CD14-positive monocyte (primary cell): ENCODE results near the gene NLRC5. TPM values are rescaled to one million over a fixed set of nuclear protein-coding genes. Genes with fewer than 3 reads are reported as not detected.

Experiments
- DNase-seq, 3 donors: peaks; one replicate each; pipeline ENCODE4 v3.0.0-alpha.2; 2011 to 2022
- H2AFZ ChIP-seq: 2 replicates; pipeline ENCODE4 v1.6.0; 2012; ENCODE audit warnings: mild to moderate bottlenecking, low read depth, low read length, inconsistent platforms; ENCODE audit not compliant: insufficient read depth, poor library complexity, severe bottlenecking
- H3K27ac ChIP-seq, 2 donors: 1 replicate in 1 of 2; 2 replicates in 1 of 2; pipeline ENCODE4 v1.5.1; 2012 to 2013; ENCODE audit warnings: low read length in 2 of 2, control low read depth in 1 of 2, inconsistent platforms in 1 of 2, low read depth in 1 of 2, mild to moderate bottlenecking in 1 of 2
- H3K27me3 ChIP-seq, 2 donors: one replicate each; pipeline versions ENCODE4 v1.6.0 to v1.6.1; 2011 to 2013; ENCODE audit warnings: low read length in 2 of 2; ENCODE audit not compliant: control insufficient read depth in 2 of 2, insufficient read depth in 2 of 2
- H3K36me3 ChIP-seq, 2 donors: replicated peaks in 1 of 2; 1 replicate in 1 of 2; 2 replicates in 1 of 2; pipeline versions ENCODE4 v1.5.1 to v1.6.1; 2012 to 2013; ENCODE audit warnings: low read length in 2 of 2, control low read depth in 1 of 2, inconsistent platforms in 1 of 2, mild to moderate bottlenecking in 1 of 2; ENCODE audit not compliant: insufficient read depth in 2 of 2, control insufficient read depth in 1 of 2
- H3K4me1 ChIP-seq, 2 donors: 1 replicate in 1 of 2; 2 replicates in 1 of 2; pipeline versions ENCODE4 v1.5.1 to v1.6.1; 2012 to 2013; ENCODE audit warnings: low read length in 2 of 2, control low read depth in 1 of 2, inconsistent platforms in 1 of 2, mild to moderate bottlenecking in 1 of 2, moderate library complexity in 1 of 2; ENCODE audit not compliant: insufficient read depth in 2 of 2, control insufficient read depth in 1 of 2
- H3K4me2 ChIP-seq: replicated peaks from 2 replicates; pipeline ENCODE3; 2012; ENCODE audit warnings: low read length, moderate library complexity, mild to moderate bottlenecking; ENCODE audit not compliant: poor library complexity, severe bottlenecking; ENCODE audit errors: extremely low read depth
- H3K4me3 ChIP-seq, 3 experiments: fragments of 200-600 bp in 1 of 3; sonication (generic) in 1 of 3; replicated peaks in 1 of 3; 1 replicate in 2 of 3; 2 replicates in 1 of 3; pipeline ENCODE4 v1.5.1; 2011 to 2013; ENCODE audit warnings: low read length in 3 of 3, mild to moderate bottlenecking in 3 of 3, control low read depth in 2 of 3, low read depth in 2 of 3, inconsistent platforms in 1 of 3, moderate library complexity in 1 of 3
- H3K79me2 ChIP-seq: 2 replicates; pipeline ENCODE4 v1.6.0; 2012; ENCODE audit warnings: mild to moderate bottlenecking, control low read depth, inconsistent platforms, low read length, moderate library complexity; ENCODE audit not compliant: insufficient read depth
- H3K9ac ChIP-seq: 2 replicates; pipeline ENCODE4 v1.6.0; 2017; ENCODE audit warnings: low read length, mild to moderate bottlenecking; ENCODE audit not compliant: insufficient read depth, poor library complexity, severe bottlenecking
- H3K9me3 ChIP-seq, 2 donors: replicated peaks in 1 of 2; 1 replicate in 1 of 2; 2 replicates in 1 of 2; pipeline versions ENCODE4 v1.5.1 to v1.6.1; 2012 to 2013; ENCODE audit warnings: low read length in 2 of 2, control low read depth in 1 of 2; ENCODE audit not compliant: control insufficient read depth in 1 of 2, insufficient read depth in 1 of 2
- H4K20me1 ChIP-seq: 2 replicates; pipeline ENCODE4 v1.6.0; 2012; ENCODE audit warnings: mild to moderate bottlenecking, low read length, control low read depth, moderate library complexity; ENCODE audit not compliant: insufficient read depth
- H3K27ac Mint-ChIP-seq, 7 donors: one replicate each; pipeline ENCODE4 v1.8.0; 2020; ENCODE audit warnings: mild to moderate bottlenecking in 7 of 7, mixed read lengths in 7 of 7, moderate library complexity in 6 of 7, inconsistent platforms in 2 of 7
- H3K27me3 Mint-ChIP-seq, 3 donors: one replicate each; pipeline ENCODE4 v1.8.0; 2021 to 2022; ENCODE audit warnings: low read depth in 3 of 3, mild to moderate bottlenecking in 3 of 3, mixed read lengths in 3 of 3, moderate library complexity in 3 of 3, inconsistent platforms in 1 of 3
- H3K36me3 Mint-ChIP-seq, 2 donors: one replicate each; pipeline ENCODE4 v1.8.0; 2020; ENCODE audit warnings: mixed read lengths in 2 of 2, inconsistent platforms in 1 of 2, mild to moderate bottlenecking in 1 of 2
- H3K4me1 Mint-ChIP-seq: one replicate; pipeline ENCODE4 v1.8.0; 2020; ENCODE audit warnings: mild to moderate bottlenecking, mixed read lengths
- H3K4me3 Mint-ChIP-seq, 2 donors: one replicate each; pipeline ENCODE4 v1.8.0; 2020; ENCODE audit warnings: mild to moderate bottlenecking in 2 of 2, mixed read lengths in 2 of 2, moderate library complexity in 1 of 2
- H3K9me3 Mint-ChIP-seq, 7 donors: one replicate each; pipeline ENCODE4 v1.8.0; 2020 to 2022; ENCODE audit warnings: mixed read lengths in 7 of 7, mild to moderate bottlenecking in 6 of 7, moderate library complexity in 6 of 7, inconsistent platforms in 2 of 7
- WGBS: methylation state at CpG from one replicate; pipeline ENCODE4 v1.1.5; 2013; ENCODE audit warnings: missing lambda C conversion rate; ENCODE audit not compliant: insufficient coverage; 5-methylcytosine and 5-hydroxymethylcytosine counted together
- intact Hi-C, 2 donors: fragments of 100-400 bp; cut with micrococcal nuclease; formaldehyde crosslinking; loops; one replicate each; pipeline versions ENCODE4 v1.15.0 to v1.15.1; 2023
- polyA plus RNA-seq, 3 donors: library from polyadenylated mRNA; depleted of rRNA in 1 of 3; unstranded in 2 of 3; stranded (reverse) in 1 of 3; fragments of 300-500 nt in 2 of 3; fragments of >200 nt in 1 of 3; fragmentation: Illumina TruSeq in 2 of 3; gene quantifications; 1 replicate in 2 of 3; 2 replicates in 1 of 3; pipeline ENCODE4 v1.2.3, GENCODE V29; 2012 to 2021
- TF ChIP-seq, protein P1 (sequence below): fragments of 200-600 bp; IDR thresholded peaks from one replicate; pipeline ENCODE4 v1.8.0; 2022; ENCODE audit warnings: antibody characterized with exemption, mild to moderate bottlenecking

Gene NLRC5
- polyA plus RNA-seq, 3 donors: 10.3 to 171 (median 21.6) TPM

DNA sequence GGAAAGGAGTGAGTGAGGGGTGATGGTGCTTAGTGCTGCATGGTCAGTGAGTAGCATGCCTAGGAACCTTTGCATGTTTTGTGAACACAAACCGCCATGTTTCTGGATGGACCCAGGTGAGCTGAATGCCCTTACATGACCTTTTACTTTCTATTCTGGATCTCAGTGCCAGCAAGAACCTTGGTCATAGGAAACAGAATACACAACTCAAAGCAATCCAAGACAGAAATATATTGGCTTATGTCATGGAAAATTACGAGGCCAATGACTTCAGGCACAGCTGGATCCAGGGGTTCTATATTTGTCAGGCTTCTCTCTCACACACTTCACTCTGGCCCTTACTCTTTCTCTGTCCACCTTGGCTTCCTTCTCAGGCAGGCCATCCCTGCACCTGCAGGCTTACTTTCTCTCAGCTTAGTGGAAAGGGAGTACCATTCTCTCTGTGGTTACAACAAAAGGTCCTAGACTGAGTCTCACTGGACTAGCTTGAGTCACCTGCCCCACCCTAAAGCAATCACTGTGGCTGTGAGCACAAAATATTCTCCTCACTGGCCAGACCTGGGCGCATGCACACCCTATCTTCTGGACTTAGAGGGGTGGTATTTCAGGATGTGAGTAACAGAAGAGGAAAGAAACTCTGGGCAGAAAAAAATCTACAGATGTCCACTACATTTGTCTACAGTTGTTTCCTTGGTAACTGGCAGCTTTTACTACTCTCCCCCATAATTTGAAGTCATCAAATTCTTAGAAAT is 82.7 kb downstream of the NLRC5 start:
- peaks cover 48 to 74% of the 10 kb centered on the region in 2 donors for H3K36me3 ChIP-seq
- Mint-ChIP-seq H3K9me3 (peaks cover 0 to 3% (median 0%) of the 10 kb centered on the region in 7 donors), H3K4me1 (peaks cover 50% of the 10 kb centered on the region), H3K27me3 (no peaks in the 10 kb centered on the region), H3K4me3 (no peak overlapping the region), H3K36me3 (peaks cover 63 to 68% of the 10 kb centered on the region in 2 donors), H3K27ac (peak overlapping the region in 6 of 7 donors; percentile 12 to 87 (median 80))
- TF ChIP-seq, protein P1, sequence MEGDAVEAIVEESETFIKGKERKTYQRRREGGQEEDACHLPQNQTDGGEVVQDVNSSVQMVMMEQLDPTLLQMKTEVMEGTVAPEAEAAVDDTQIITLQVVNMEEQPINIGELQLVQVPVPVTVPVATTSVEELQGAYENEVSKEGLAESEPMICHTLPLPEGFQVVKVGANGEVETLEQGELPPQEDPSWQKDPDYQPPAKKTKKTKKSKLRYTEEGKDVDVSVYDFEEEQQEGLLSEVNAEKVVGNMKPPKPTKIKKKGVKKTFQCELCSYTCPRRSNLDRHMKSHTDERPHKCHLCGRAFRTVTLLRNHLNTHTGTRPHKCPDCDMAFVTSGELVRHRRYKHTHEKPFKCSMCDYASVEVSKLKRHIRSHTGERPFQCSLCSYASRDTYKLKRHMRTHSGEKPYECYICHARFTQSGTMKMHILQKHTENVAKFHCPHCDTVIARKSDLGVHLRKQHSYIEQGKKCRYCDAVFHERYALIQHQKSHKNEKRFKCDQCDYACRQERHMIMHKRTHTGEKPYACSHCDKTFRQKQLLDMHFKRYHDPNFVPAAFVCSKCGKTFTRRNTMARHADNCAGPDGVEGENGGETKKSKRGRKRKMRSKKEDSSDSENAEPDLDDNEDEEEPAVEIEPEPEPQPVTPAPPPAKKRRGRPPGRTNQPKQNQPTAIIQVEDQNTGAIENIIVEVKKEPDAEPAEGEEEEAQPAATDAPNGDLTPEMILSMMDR: no peak
- H4K20me1 ChIP-seq: peaks cover 5% of the 10 kb centered on the region
- H3K9me3 ChIP-seq: no peaks in the 10 kb centered on the region
- no peaks in the 10 kb centered on the region for H3K27me3 ChIP-seq
- peaks cover 75% of the 10 kb centered on the region for H3K79me2 ChIP-seq
- H3K9ac ChIP-seq: no peak overlapping the region
- no peak overlapping the region for H2AFZ ChIP-seq
- peaks cover 47 to 52% of the 10 kb centered on the region in 2 donors for H3K4me1 ChIP-seq
- H3K4me2 ChIP-seq: no peak overlapping the region
- intact Hi-C loops: no loop called here
- 100% methylated on average over 1 of the region's 3 CpGs for WGBS
- H3K27ac ChIP-seq: peak overlapping the region in 1 of 2 donors; percentile 84
- no peak overlapping the region for H3K4me3 ChIP-seq
- no peak for DNase-seq

DNA sequence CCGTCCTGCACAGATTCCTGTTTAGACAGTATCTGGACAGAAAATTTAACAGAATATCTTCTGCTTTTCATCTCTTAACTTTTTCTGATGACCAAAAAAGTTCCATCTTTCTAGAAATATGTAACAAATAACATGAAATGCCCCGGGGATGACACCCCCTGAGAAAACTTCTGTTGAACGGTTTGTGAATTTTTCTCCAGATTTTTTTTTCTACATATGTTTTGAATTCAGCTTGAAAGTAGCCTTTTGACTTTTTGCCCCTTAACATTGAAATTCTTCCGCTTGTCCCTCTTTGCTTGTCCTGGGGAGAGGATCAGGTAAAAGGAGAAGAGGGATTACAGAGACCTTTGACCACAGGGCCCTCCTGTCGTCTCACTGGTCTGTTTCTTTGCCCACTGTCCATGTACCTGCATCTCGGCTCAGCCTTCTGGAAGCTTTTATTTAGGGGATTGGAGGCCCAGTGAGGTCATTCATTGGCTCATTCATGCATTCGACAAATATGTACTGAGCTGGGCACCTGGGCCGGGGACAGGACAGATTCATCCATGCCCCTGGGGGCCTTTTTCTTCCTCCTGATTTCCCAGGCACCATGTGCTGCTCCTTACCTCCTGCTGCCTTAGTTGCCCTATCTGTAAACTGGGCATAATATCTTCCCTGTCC is 83.4 kb downstream of the NLRC5 start:
- 80% methylated on average over 4 of the region's 8 CpGs for WGBS
- intact Hi-C loops: no loop called here
- H3K36me3 Mint-ChIP-seq: peaks cover 63 to 70% of the 10 kb centered on the region in 2 donors

More for the DNA sequence above, 83.4 kb downstream of the NLRC5 start:
- Histone ChIP-seq H3K79me2 (peaks cover 69% of the 10 kb centered on the region), H3K9me3 (no peaks in the 10 kb centered on the region), H3K9ac (no peak overlapping the region), H3K4me1 (peaks cover 39 to 45% of the 10 kb centered on the region in 2 donors), H3K4me2 (no peak overlapping the region), H3K27ac (peak overlapping the region in 1 of 2 donors; percentile 84), H2AFZ (no peak overlapping the region), H3K4me3 (no peak overlapping the region), H4K20me1 (peaks cover 5% of the 10 kb centered on the region), H3K36me3 (peaks cover 55 to 75% of the 10 kb centered on the region in 2 donors), H3K27me3 (no peaks in the 10 kb centered on the region)
- Mint-ChIP-seq H3K9me3 (peaks cover 0 to 3% (median 0%) of the 10 kb centered on the region in 7 donors), H3K4me1 (peaks cover 42% of the 10 kb centered on the region), H3K27ac (peak overlapping the region; percentile 22 to 87 (median 35)), H3K4me3 (no peak overlapping the region), H3K27me3 (no peaks in the 10 kb centered on the region)
- TF ChIP-seq, protein P1: no peak
- DNase-seq: no peak
